NCI-H187 (cell line): ENCODE data around the gene PSMB7.

Experiments used
- DNase-seq, 2 experiments: peaks; one replicate each; lab custom pipeline; 2025; lab: John Stamatoyannopoulos, UW

The PSMB7 gene

GRCh38 chr9:124381170-124381945, 33.9 kb downstream of the PSMB7 start:
- DNase-seq, result no peak

- DNase-seq, result peak in 1 of 2 experiments; percentile 13
Measured at GRCh38 chr9:124377551-124378406, 37.5 kb downstream of the PSMB7 start.

- DNase-seq, result no peak
Measured at GRCh38 chr9:124376329-124376728, 38.9 kb downstream of the PSMB7 start.

DNA sequence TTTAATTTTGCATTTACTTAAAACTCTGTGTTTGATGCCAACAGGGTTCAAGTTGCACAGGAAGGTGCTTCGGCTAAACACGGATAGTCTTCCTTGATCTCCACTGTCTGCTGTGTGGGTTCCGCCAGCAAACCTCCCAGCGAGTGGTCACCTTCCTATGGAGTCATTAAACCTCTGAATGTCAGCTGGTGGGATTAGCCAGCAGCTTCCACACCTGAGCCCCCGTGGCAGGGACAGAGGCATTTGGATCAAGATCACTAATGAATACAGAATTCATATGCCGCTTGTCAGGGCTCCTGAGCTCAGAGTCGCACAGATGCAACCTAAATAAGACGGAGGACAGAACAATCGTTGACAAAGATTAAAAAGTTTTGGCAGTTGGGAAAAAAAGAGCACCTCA, 39.5 kb downstream of the PSMB7 start:
- DNase-seq, result no peak

GRCh38 chr9:124373851-124374250, 41.4 kb downstream of the PSMB7 start:
- DNase-seq, result no peak

- no peak for DNase-seq
Measured at GRCh38 chr9:124373386-124373785, 41.9 kb downstream of the PSMB7 start.

DNA sequence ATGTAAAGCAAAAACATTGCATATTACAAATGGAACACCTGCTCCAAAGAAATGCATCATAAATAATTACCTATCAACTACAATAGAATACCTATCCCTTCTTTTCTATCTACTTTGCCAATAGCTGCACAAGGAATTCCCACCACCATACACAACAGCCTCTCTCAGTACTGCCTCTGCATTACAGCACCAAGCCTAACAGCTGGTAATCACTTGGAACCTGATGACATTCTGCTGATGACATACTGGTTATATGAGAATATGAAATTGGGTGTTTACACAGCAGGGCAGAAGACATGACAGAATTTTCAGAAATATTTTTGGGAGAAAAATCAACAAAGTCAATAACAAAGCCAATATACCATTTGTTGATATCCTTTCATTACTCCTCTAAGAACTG, 43.2 kb downstream of the PSMB7 start:
- no peak for DNase-seq

- no peak for DNase-seq
Measured at GRCh38 chr9:124370896-124371582, 44.2 kb downstream of the PSMB7 start.

GRCh38 chr9:124369231-124369797, 45.9 kb downstream of the PSMB7 start:
- no peak for DNase-seq

GRCh38 chr9:124368692-124369091, 46.5 kb downstream of the PSMB7 start:
- DNase-seq, result no peak

- DNase-seq, result no peak
Measured at GRCh38 chr9:124366476-124367220, 48.6 kb downstream of the PSMB7 start.

- no peak for DNase-seq
Measured at GRCh38 chr9:124365036-124365435, 50.2 kb downstream of the PSMB7 start.

GRCh38 chr9:124364141-124364540, 51.1 kb downstream of the PSMB7 start:
- DNase-seq, result no peak

DNA sequence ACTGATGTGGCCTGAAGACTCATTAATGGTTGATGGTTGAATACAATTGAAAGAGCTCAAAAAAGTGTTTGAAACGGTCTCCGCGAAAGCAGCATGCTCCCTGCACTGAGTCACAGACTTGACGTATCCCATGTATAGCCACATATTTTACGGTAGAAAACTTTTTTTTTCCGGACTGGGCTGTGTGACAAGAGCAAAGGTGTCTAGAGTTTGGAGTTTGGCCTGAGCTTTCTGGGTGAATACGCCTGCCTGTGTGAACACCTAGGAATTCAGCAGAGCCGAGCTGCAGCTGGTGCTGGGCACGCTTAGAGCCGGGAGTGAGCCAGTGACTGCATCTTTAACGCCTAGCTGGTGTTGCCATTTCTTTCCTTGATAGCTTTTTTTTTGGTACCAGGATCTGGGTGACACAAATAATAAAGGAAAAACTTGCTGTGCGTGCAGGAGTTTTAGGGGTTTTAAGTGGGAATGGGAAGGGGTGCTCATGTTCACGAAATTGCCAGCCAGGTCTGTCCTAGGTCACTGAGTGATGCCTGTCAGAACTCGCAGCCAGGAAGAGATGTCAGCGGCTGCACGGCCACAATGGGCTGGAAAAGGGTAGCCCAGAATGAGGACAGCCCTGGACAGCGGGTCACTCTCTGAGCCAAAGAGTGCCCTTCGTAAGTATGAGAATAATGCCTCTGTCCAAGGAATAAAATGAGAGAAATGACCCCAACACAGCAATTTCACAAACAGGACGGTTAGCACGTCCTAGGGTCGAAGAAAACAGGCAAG, 51.7 kb downstream of the PSMB7 start:
- DNase-seq, result no peak

DNA sequence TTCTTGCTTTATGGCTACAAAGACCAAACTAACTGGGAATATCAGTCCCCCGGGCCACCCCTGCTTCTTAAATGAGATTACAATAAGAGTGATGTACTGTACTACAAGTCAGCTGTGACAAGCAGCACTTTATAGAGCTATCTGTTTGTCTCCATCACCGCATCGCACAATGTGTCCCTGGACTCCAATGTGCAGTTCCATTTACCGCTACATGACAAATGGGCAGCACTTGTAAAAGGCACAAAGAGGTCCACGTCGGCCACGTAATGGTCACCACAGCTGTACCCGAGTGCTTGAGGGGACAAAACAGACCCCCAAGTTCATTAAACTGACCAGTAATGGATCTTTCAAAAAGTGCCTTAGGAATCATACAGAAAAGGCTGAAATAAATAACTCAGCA, 54.1 kb downstream of the PSMB7 start:
- DNase-seq, result no peak

DNA sequence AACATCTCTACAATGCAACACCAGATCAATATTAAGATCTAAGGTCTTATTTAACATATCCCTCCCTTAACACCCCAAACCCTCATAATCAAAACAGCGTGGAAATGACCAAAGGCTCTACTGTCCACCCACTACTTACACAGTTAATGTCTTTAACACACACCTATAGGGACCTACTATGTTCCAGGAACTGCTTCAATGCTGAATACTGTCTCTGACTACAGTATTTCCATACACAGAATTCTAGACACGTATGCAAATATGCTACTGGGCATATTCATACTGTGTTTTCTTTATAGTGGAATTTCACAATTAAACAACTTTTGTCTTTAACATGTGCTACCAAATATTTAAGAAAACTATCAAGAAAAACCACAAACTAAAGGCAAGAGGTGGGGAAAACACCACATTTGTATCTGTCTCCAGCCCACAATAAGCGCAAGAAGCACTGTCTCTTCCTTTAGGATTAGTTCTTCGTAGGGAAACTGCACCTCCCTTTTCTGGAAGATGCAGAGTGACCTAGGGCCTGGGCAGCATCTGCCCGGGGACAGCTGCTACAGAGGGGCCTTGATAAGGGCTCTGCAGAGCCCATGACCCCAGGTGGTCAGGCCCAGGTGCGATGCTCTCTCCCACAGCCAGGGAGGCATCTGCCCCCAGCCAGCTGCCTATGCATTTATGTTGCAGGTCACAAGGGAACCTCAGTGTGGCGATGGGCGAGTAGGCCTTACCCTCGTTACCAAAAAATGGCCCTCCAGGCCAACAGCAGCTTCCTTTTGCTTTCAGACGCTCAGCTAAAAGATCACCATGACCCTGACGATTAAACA, 55.2 kb downstream of the PSMB7 start:
- no peak for DNase-seq

- DNase-seq, result no peak
Measured at GRCh38 chr9:124359426-124359825, 55.8 kb downstream of the PSMB7 start.

DNA sequence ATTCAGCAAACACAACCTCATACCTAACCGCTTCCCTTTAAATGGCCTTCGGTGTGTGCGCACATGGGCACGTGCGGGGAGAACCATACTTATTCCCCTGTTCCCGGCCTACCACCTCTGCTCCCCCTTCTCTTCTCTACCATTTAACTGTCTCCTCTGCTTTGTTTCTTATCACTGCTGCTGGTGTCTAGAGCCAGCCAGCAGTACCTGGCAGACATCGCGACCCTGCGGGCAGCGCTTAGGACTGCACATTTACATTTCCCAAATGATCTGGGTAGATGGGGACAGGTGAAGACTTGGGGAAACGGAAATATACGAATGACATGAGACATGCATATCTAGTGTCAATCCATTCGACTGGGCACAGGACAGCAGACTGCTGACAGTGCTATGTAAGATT, 56.6 kb downstream of the PSMB7 start:
- DNase-seq, result no peak

DNA sequence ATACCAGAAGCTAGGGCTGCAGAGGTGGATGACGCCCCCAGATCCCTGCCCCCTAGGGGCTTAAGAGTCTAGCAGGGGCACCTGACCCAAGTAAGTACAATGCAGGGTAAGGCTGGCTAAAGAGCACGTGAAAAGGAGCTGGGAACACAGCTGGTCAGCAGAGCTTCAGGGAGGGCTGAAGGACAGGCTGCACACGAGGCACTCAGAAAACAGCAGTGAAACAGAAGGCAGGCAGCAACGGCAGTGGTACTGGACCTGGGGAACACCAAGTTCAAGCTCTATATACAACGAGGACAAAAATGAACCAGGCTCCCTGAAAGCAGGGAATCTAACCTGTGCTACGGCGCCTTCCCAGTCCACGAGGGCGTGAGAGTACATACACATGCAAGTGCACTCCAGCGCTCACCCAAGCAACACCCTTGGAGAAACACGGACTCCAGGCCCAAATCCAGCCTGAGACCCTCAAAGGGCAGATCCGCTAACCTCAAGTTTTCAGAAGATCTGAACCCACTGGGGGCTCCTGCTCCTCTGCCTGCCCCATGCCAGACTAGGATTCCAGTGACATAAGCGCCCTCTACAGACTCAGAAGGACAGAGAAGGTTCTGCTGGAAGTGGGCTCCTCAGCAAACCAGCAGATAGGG, 57.4 kb downstream of the PSMB7 start:
- DNase-seq, result no peak
